ENCODE measurements around the gene NOL11.
"Not testable (repeated sequence)": the region's sequence is repeated elsewhere in the genome, so short reads cannot be mapped to it uniquely, and the experiment has no call there.

The NOL11 gene

GRCh38 chr17:67689534-67690177 is 28.1 kb upstream of the NOL11 start:
- Histone ChIP-seq H3K9me3 (no peaks in the 10 kb centered on the region), H3K36me3 (replicated peaks) (no peaks in the 10 kb centered on the region), H3K4me1 (peaks cover 17% of the 10 kb centered on the region), H3K4me3 (no peak overlapping the region), H3K27me3 (ENCODE audit: low read depth) (no peaks in the 10 kb centered on the region)
- in situ Hi-C loops (cut with MboI; ENCODE audit: low sequenced_read_pairs): no loop called here
- DNase-seq (ENCODE audit: low spot score in 2 of 2): peak; percentile 72 to 76

- DNase-seq (ENCODE audit: low spot score in 2 of 2): no peak
- Histone ChIP-seq H3K27me3 (ENCODE audit: low read depth) (no peaks in the 10 kb centered on the region), H3K36me3 (replicated peaks) (no peaks in the 10 kb centered on the region), H3K4me1 (peaks cover 24% of the 10 kb centered on the region), H3K4me3 (no peak overlapping the region), H3K9me3 (no peaks in the 10 kb centered on the region)
- in situ Hi-C loops (cut with MboI; ENCODE audit: low sequenced_read_pairs): no loop called here
These were observed 23.9 kb upstream of the NOL11 start for GRCh38 chr17:67693811-67694210.

GRCh38 chr17:67696347-67696746 is 21.4 kb upstream of the NOL11 start:
- H3K4me1 ChIP-seq: peaks cover 30% of the 10 kb centered on the region
- no peaks in the 10 kb centered on the region for H3K9me3 ChIP-seq
- in situ Hi-C loops (cut with MboI; ENCODE audit: low sequenced_read_pairs): loop anchor here (5.0 kb wide), 1 partner anchor 319 kb away; the partner anchor contains the start of gene PITPNC1
- no peaks in the 10 kb centered on the region for H3K36me3 ChIP-seq (replicated peaks)
- H3K27me3 ChIP-seq (ENCODE audit: low read depth): no peaks in the 10 kb centered on the region
- no peak overlapping the region for H3K4me3 ChIP-seq
- DNase-seq (ENCODE audit: low spot score in 2 of 2): peak in 1 of 2 experiments; percentile 92

DNA sequence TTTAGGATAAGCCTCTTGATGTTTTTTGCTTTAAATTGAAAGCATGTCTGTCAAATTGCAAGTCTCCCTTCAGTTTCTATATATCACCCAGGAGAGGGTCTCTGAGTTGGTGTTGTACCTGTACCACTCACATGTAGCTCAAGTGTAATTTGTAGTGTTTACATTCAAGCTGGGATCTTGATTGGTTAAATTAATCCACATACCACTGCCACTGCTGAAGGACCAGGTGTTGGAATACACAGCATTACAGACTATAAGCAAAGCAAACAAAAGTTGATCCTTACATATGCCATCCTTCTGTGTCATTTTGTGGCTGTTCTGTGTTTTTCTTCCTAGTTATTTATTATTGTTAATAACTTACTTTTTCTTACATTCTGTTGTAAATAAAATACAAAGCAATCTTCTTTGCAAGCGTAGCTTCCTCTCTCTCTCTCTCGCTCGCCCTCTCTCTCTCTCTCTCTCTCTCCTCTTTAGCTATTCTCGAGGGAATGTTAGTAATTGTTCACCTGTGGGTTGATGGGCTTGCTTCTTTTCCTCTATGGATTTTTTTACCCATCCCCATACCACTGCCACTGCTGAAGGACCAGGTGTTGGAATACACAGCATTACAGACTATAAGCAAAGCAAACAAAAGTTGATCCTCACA is 20.8 kb upstream of the NOL11 start:
- Histone ChIP-seq H3K36me3 (replicated peaks) (no peaks in the 10 kb centered on the region), H3K4me1 (peaks cover 31% of the 10 kb centered on the region), H3K9me3 (no peaks in the 10 kb centered on the region), H3K4me3 (no peak overlapping the region), H3K27me3 (ENCODE audit: low read depth) (no peaks in the 10 kb centered on the region)
- DNase-seq (ENCODE audit: low spot score in 2 of 2): no peak
- in situ Hi-C loops (cut with MboI; ENCODE audit: low sequenced_read_pairs): loop anchor here (5.0 kb wide), 1 partner anchor 320 kb away; the partner anchor contains the start of gene PITPNC1

DNA sequence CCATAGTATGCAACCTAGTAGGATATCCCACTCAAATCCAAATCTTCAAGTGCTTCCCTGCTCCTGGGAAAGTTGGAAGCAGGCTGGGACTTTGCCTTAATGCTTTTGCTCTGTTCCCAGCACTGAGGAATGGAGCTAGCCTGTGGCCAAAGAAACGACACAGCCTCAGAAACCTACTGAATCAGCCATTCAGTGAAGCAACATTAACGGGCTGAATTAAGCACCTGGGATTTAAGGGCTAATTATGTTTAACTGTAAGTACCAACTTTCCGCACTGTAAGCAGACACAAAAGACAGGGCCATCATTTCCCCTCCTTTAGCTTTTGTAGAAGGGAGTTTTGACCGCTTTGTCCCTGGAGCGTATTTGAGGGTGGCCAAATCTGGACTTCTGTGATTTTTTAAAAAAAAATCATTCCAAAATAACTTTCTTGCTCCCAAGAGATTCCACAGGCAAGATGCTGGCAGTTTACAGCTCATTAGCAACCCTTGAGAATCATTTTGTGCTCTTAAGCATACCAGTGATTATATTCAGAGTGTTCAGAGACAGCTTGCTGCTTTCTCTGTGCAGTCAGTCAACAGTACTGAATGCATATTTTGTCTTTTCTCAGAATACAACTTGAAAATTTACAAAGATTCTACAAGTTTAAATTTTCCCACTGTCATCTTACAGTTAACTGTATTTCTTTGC is 17.6 kb upstream of the NOL11 start:
- DNase-seq (ENCODE audit: low spot score in 2 of 2): peak in 1 of 2 experiments; percentile 17
- no peaks in the 10 kb centered on the region for H3K9me3 ChIP-seq
- in situ Hi-C loops (cut with MboI; ENCODE audit: low sequenced_read_pairs): no loop called here
- H3K4me3 ChIP-seq: no peak overlapping the region
- H3K36me3 ChIP-seq (replicated peaks): no peaks in the 10 kb centered on the region
- H3K4me1 ChIP-seq: peaks cover 31% of the 10 kb centered on the region
- H3K27me3 ChIP-seq (ENCODE audit: low read depth): no peaks in the 10 kb centered on the region

DNA sequence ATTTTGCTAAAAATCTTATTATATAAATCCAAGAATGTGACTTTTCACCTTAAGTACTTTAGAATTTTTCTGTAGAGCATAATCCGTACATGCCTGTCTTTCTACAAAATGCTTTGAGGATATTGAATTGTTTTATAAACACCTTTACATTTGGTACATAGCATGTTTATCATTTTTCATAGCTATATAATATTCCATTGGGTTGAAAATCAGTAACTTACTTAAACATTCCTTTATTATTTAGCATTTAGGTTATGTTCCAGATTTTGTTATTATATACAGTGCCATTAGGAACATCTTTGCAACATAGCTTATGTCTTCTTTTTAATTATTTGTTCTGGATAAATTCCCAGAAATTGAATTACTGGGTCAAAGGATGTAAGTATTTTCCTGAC is 17.0 kb upstream of the NOL11 start:
- no peaks in the 10 kb centered on the region for H3K9me3 ChIP-seq
- no peak overlapping the region for H3K4me3 ChIP-seq
- in situ Hi-C loops (cut with MboI; ENCODE audit: low sequenced_read_pairs): no loop called here
- peaks cover 28% of the 10 kb centered on the region for H3K4me1 ChIP-seq
- H3K36me3 ChIP-seq (replicated peaks): no peaks in the 10 kb centered on the region
- DNase-seq (ENCODE audit: low spot score in 2 of 2): no peak
- H3K27me3 ChIP-seq (ENCODE audit: low read depth): no peaks in the 10 kb centered on the region

DNA sequence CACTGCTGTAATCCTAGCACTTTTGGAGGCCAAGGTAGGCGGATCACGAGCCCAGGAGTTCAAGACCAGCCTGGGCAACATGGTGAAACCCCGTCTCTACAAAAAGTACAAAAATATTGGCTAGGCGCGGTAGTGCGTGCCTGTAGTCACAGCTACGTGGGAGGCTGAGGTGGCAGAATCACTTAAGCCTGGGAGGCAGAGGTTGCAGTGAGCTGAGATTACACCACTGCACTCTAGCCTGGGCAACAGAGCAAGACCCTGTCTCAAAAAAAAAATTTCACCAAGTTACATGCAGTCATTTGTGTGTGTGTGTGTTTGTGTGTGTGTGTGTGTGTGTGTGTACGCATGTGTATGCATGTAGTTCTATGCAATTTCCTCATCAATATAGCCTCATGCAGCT is 14.9 kb upstream of the NOL11 start:
- H3K4me1 ChIP-seq: peaks cover 24% of the 10 kb centered on the region
- in situ Hi-C loops (cut with MboI; ENCODE audit: low sequenced_read_pairs); DNase-seq (ENCODE audit: low spot score in 2 of 2); H3K27me3 ChIP-seq (ENCODE audit: low read depth); H3K9me3 ChIP-seq; H3K4me3 ChIP-seq; H3K36me3 ChIP-seq (replicated peaks): not testable (repeated sequence)

DNA sequence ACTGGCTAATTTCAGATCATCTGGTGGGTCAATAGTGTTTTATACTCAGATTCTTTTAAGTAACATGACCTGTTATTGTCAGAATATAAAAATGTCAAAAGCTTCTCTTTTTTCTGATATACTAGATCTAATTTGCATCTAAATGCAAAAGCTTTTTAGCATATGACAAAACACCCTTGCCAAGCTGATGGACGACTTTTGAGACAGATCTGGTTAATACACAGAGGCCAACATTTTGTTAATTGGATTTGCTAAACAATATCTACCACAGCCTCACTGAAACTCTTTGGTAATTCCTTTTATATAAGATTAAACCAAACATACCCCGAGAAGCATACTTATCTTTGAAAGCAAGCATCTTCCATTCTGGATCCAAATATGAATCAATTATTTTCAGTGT is 10.3 kb upstream of the NOL11 start:
- DNase-seq (ENCODE audit: low spot score in 2 of 2): peak; percentile 64 to 98
- H3K4me3 ChIP-seq: no peak overlapping the region
- H3K27me3 ChIP-seq (ENCODE audit: low read depth): no peaks in the 10 kb centered on the region
- no peaks in the 10 kb centered on the region for H3K9me3 ChIP-seq
- no peaks in the 10 kb centered on the region for H3K36me3 ChIP-seq (replicated peaks)
- H3K4me1 ChIP-seq: peaks cover 32% of the 10 kb centered on the region
- in situ Hi-C loops (cut with MboI; ENCODE audit: low sequenced_read_pairs): no loop called here

DNA sequence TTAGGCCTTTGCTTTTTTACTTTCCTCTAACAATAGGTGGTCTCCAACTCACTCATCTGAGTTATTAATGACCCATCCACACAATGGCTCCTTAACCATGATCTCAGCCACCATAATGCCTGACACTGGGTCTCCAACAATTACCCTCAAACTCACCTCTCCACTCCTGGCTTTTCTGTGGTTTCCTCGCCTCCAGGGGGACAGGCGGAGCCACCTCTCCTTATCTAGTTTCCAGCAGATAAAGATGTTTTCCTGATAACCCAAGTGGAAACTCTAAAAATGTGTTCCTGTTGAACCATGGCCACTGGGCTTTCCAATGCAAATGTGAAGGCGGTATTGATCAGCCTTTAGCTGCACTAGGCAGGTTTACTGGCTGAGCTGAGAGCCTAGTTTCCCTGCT is 9.4 kb upstream of the NOL11 start:
- H3K4me1 ChIP-seq: peaks cover 32% of the 10 kb centered on the region
- no peaks in the 10 kb centered on the region for H3K27me3 ChIP-seq (ENCODE audit: low read depth)
- no peaks in the 10 kb centered on the region for H3K9me3 ChIP-seq
- no peaks in the 10 kb centered on the region for H3K36me3 ChIP-seq (replicated peaks)
- H3K4me3 ChIP-seq: no peak overlapping the region
- in situ Hi-C loops (cut with MboI; ENCODE audit: low sequenced_read_pairs): no loop called here
- no peak for DNase-seq (ENCODE audit: low spot score in 2 of 2)

DNA sequence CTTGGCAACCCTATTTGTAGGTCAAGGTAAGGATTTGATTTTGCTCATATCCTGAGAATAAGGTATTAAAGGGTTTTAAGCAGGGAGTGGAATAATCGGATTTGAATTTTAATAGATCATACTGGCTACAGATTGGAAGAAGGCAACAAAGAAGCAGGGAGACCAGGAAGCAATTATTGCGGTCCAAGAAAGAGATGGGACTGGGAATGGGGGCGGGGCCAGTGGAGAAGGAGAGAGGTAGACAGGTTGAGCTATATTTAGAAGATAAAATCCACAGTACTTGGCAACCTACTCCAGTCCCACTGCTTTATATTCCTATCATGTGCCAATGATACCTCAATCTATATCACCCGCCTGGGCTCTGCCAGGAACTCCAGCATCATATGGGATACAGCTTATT is 5.8 kb upstream of the NOL11 start:
- in situ Hi-C loops (cut with MboI; ENCODE audit: low sequenced_read_pairs): no loop called here

GRCh38 chr17:67712375-67712774 is 5.4 kb upstream of the NOL11 start:
- Histone ChIP-seq H3K36me3 (replicated peaks) (no peaks in the 10 kb centered on the region), H3K4me3 (no peak overlapping the region), H3K27me3 (ENCODE audit: low read depth) (no peaks in the 10 kb centered on the region), H3K4me1 (peaks cover 30% of the 10 kb centered on the region), H3K9me3 (no peaks in the 10 kb centered on the region)
- DNase-seq (ENCODE audit: low spot score in 2 of 2): no peak
- in situ Hi-C loops (cut with MboI; ENCODE audit: low sequenced_read_pairs): no loop called here

More for the DNA sequence above, 5.8 kb upstream of the NOL11 start:
- H3K36me3 ChIP-seq (replicated peaks): no peaks in the 10 kb centered on the region
- DNase-seq (ENCODE audit: low spot score in 2 of 2): peak in 1 of 2 experiments; percentile 36
- H3K4me3 ChIP-seq: no peak overlapping the region
- H3K9me3 ChIP-seq: no peaks in the 10 kb centered on the region
- H3K4me1 ChIP-seq: peaks cover 29% of the 10 kb centered on the region
- H3K27me3 ChIP-seq (ENCODE audit: low read depth): no peaks in the 10 kb centered on the region

DNA sequence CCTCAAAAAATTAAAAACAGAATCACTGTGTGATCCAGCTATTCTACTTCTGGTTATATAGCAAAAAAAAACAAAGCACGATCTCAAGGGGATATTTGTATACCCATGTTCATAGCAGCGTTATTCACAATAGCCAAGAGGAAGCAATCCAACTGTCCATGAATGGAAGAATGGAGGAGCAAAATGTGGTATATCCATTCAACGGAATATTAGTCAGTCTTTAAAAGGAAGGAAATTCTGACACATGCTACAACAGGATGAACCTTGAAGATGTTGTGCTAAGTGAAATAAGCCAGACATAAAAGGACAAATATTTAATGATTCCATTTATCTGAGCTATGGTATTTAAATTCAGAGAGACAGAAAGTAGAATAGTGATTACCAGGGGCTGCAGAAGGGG is 4.6 kb upstream of the NOL11 start:
- no peaks in the 10 kb centered on the region for H3K9me3 ChIP-seq
- H3K27me3 ChIP-seq (ENCODE audit: low read depth): no peaks in the 10 kb centered on the region
- H3K4me3 ChIP-seq: no peak overlapping the region
- in situ Hi-C loops (cut with MboI; ENCODE audit: low sequenced_read_pairs): no loop called here
- H3K36me3 ChIP-seq (replicated peaks): no peaks in the 10 kb centered on the region
- DNase-seq (ENCODE audit: low spot score in 2 of 2): no peak
- peaks cover 23% of the 10 kb centered on the region for H3K4me1 ChIP-seq

DNA sequence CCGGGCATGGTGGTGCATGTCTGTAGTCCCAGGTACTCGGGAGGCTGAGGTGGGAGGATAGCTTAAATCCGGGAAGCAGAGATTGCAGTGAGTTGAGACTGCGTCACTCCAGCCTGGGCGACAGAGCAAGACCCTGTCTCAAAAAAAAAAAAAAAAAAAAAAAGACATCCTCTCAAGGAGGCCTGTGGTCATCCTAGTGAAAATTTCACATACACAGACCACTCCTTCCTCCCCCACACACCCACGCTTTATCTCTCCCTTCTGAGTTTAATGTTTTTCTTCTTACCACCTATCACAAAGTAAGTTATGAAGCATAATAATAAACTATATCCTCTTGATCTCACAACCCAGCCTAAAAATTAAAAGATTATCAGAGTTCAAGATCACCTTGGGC is 1.3 kb upstream of the NOL11 start:
- H3K36me3 ChIP-seq (replicated peaks): peaks cover 12% of the 10 kb centered on the region
- no peaks in the 10 kb centered on the region for H3K9me3 ChIP-seq
- DNase-seq (ENCODE audit: low spot score in 2 of 2): no peak
- peaks cover 16% of the 10 kb centered on the region for H3K4me1 ChIP-seq
- no peaks in the 10 kb centered on the region for H3K27me3 ChIP-seq (ENCODE audit: low read depth)
- in situ Hi-C loops (cut with MboI; ENCODE audit: low sequenced_read_pairs): no loop called here
- H3K4me3 ChIP-seq: no peak overlapping the region

DNA sequence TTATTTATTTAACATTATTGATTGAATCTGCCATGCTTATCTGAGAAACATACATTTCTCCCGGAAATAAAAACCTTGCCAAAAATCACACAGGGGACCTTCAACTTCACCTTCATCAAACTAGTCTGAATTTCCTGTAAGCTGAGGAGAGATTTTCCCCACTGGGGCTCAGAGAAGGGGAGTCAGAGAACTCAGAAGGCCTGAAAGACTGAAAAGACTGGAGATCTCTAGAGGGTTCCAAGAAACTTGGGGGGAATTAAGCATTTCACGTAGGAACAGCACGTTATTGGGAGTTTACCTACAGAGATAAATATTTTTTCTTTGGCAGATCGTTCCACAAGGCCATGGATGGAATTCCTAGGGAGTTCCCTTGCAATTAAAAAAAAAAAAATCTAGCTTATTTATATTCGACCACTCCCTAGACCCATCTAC is 528 bp upstream of the NOL11 start:
- Histone ChIP-seq H3K36me3 (replicated peaks) (peaks cover 20% of the 10 kb centered on the region), H3K4me1 (peaks cover 10% of the 10 kb centered on the region), H3K27me3 (ENCODE audit: low read depth) (no peaks in the 10 kb centered on the region), H3K9me3 (no peaks in the 10 kb centered on the region), H3K4me3 (peak overlapping the region; percentile 91)
- no peak for DNase-seq (ENCODE audit: low spot score in 2 of 2)
- in situ Hi-C loops (cut with MboI; ENCODE audit: low sequenced_read_pairs): no loop called here

Measured in HAP-1 (cell line).